Measurements from ENCODE around the gene TNS1. TPM values are rescaled to one million over a fixed set of nuclear protein-coding genes. Genes with fewer than 3 reads are reported as not detected.
A peak's percentile ranks its signal among the peaks of the same experiment; 100 is the strongest.

Gene TNS1
- total and polyA plus RNA-seq, 4 donors = 67.0 to 377 (median 208) TPM

DNA sequence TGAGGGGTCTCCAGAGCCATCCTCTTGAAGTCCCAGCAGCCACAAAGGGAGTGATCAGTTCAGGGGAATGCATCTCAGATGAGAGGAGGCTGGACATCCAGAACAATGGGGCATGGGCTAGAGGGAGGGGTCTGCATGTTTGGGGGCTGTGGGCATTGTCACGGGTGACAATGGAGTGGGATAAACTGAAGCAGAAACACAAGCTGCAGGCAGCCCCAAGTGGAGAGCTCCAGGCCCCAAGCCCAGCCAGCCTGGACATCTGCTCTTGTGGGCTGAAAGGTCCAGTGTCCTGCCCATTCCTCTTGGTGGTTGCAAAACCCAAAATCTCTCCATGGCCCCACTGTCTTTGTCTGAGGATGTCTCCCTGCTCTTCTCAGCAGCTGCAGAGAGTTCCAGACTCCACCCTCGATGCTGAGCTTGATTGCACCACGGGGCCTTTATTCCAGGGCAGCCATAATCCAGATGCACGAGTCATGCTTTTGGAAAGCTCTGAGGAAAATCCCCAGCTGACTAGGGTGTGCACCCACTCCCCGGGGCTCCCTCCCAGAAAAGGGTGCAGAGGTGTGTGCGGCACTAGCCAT, 149.4 kb downstream of the TNS1 start:
- peak in 2 of 3 donors; percentile 37 to 54 for DNase-seq
- Histone ChIP-seq H3K9ac (ENCODE audit: insufficient read depth in 1 of 2, low read length in 2 of 2) (no peak overlapping the region), H3K4me1 (ENCODE audit: control insufficient read depth in 5 of 5, insufficient read depth in 5 of 5, low read length in 5 of 5) (peaks cover 32 to 84% (median 55%) of the 10 kb centered on the region in 5 donors), H3K36me3 (ENCODE audit: control insufficient read depth in 4 of 4, insufficient read depth in 4 of 4, low read length in 4 of 4) (peaks cover 6 to 40% (median 35%) of the 10 kb centered on the region in 4 donors), H3K27me3 (ENCODE audit: control insufficient read depth in 3 of 3, insufficient read depth in 3 of 3, low read length in 2 of 3) (no peaks in the 10 kb centered on the region), H3K4me3 (no peak overlapping the region), H3K9me3 (ENCODE audit: control insufficient read depth in 4 of 4, insufficient read depth in 3 of 4, low read length in 3 of 4) (no peaks in the 10 kb centered on the region), H3K27ac (ENCODE audit: low read depth in 1 of 2, low read length in 1 of 2) (peak overlapping the region; percentile 29 to 46)
- TF ChIP-seq, protein P1, sequence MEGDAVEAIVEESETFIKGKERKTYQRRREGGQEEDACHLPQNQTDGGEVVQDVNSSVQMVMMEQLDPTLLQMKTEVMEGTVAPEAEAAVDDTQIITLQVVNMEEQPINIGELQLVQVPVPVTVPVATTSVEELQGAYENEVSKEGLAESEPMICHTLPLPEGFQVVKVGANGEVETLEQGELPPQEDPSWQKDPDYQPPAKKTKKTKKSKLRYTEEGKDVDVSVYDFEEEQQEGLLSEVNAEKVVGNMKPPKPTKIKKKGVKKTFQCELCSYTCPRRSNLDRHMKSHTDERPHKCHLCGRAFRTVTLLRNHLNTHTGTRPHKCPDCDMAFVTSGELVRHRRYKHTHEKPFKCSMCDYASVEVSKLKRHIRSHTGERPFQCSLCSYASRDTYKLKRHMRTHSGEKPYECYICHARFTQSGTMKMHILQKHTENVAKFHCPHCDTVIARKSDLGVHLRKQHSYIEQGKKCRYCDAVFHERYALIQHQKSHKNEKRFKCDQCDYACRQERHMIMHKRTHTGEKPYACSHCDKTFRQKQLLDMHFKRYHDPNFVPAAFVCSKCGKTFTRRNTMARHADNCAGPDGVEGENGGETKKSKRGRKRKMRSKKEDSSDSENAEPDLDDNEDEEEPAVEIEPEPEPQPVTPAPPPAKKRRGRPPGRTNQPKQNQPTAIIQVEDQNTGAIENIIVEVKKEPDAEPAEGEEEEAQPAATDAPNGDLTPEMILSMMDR (IDR thresholded peaks at IDR 0.05; ENCODE audit: control extremely low read depth, extremely low read depth) = no peak
- ATAC-seq (ENCODE audit: insufficient read depth, low FRiP score) = no peak
- 56 to 84% methylated on average over 6 of the region's 6 CpGs for WGBS, 2 donors

DNA sequence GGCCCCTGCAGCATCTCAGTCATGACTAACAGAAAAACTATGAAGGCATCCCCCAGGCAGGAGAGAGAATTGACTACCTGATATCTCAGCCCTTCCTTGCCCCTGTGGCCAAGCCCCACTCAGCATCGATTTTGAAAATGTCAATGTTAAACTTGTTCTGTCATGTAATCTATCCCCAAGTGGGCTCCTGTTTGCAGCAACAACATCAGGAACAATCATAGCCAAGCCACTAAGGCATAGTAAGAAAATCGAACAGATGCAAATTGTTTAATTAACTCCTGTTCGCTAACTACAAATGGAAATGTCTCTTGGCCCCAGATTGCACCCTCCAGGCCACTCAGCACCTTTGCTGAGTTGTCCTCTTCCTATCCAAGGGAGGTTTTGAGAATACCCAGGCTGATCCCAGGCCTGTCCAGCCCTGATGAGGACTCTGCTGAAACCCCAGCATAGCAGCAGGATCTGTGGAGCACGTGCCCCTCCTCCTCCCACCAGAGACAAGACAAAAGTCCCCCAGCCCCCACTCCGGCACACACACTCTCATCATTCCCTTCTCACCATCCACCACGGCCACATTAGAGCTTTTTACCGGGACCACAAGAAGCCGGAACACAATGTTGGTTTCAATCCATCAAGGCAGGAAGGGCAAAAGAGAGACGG, 150.1 kb downstream of the TNS1 start:
- ATAC-seq (ENCODE audit: insufficient read depth, low FRiP score) (no peak), DNase-seq (no peak)
- H3K27ac ChIP-seq (ENCODE audit: low read depth in 1 of 2, low read length in 1 of 2) = peak overlapping the region in 1 of 2 donors; percentile 7
- no peaks in the 10 kb centered on the region for H3K27me3 ChIP-seq (ENCODE audit: control insufficient read depth in 3 of 3, insufficient read depth in 3 of 3, low read length in 2 of 3)
- 73 to 83% methylated on average over 9 of the region's 9 CpGs for WGBS, 2 donors
- H3K36me3 ChIP-seq (ENCODE audit: control insufficient read depth in 4 of 4, insufficient read depth in 4 of 4, low read length in 4 of 4) = peaks cover 14 to 39% (median 37%) of the 10 kb centered on the region in 4 donors
- no peaks in the 10 kb centered on the region for H3K9me3 ChIP-seq (ENCODE audit: control insufficient read depth in 4 of 4, insufficient read depth in 3 of 4, low read length in 3 of 4)
- TF ChIP-seq, protein P1 (IDR thresholded peaks at IDR 0.05; ENCODE audit: control extremely low read depth, extremely low read depth) = no peak
- no peak overlapping the region for H3K9ac ChIP-seq (ENCODE audit: insufficient read depth in 1 of 2, low read length in 2 of 2)
- H3K4me1 ChIP-seq (ENCODE audit: control insufficient read depth in 5 of 5, insufficient read depth in 5 of 5, low read length in 5 of 5) = peaks cover 32 to 88% (median 55%) of the 10 kb centered on the region in 5 donors
- no peak overlapping the region for H3K4me3 ChIP-seq

DNA sequence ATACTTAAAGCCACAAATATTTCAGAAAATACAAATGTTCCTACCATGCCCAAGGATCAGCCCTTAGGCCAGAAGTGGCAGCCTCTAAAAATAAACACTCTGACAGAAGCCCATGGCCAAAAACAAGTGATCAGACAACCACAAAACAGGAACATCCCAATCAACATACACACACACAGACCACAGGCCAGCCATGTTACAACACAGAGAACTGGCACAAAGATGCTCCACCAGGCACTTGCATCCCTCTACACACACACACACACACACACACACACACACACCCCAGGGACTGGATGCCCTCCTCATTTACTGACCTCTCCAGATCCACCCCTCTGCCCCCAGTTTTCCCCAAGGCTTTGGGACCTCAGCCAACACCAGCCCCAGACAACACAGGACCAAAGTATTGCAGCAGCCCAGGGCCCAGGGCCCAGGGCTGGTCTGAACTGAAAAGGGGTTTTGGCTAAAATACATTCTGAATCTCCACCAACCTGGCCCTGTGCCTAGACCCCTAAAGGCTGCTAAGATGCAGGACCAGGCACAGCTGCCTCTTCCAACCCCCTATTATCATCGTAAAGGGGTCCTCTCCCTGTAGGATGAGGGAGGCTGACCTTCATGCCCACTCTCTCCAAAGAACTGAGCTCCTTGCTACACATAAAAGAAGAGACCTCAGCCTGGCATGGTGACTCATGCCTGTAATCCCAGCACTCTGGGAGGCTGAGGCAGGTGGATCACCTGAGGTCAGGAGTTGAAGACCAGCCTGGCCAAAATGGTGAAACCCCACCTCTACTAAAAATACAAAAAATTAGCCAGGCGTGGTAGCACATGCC, 151.4 kb downstream of the TNS1 start:
- no peaks in the 10 kb centered on the region for H3K27me3 ChIP-seq (ENCODE audit: control insufficient read depth in 3 of 3, insufficient read depth in 3 of 3, low read length in 2 of 3)
- ATAC-seq (ENCODE audit: insufficient read depth, low FRiP score) = peak; percentile 9
- WGBS, 2 donors = 81% methylated on average over 2 of the region's 2 CpGs
- TF ChIP-seq, protein P1 (IDR thresholded peaks at IDR 0.05; ENCODE audit: control extremely low read depth, extremely low read depth) = no peak
- H3K9ac ChIP-seq (ENCODE audit: insufficient read depth in 1 of 2, low read length in 2 of 2) = peak overlapping the region in 1 of 2 donors; percentile 63
- peak; percentile 34 to 46 (median 45) for DNase-seq
- no peaks in the 10 kb centered on the region for H3K9me3 ChIP-seq (ENCODE audit: control insufficient read depth in 4 of 4, insufficient read depth in 3 of 4, low read length in 3 of 4)
- no peak overlapping the region for H3K4me3 ChIP-seq
- H3K27ac ChIP-seq (ENCODE audit: low read depth in 1 of 2, low read length in 1 of 2) = peak overlapping the region; percentile 62 to 69
- peaks cover 19 to 49% (median 45%) of the 10 kb centered on the region in 4 donors for H3K36me3 ChIP-seq (ENCODE audit: control insufficient read depth in 4 of 4, insufficient read depth in 4 of 4, low read length in 4 of 4)
- peaks cover 33 to 82% (median 55%) of the 10 kb centered on the region in 5 donors for H3K4me1 ChIP-seq (ENCODE audit: control insufficient read depth in 5 of 5, insufficient read depth in 5 of 5, low read length in 5 of 5)
